GM12878 (cell line): Measurements from ENCODE around the gene STX12. TPM values are rescaled to one million over a fixed set of nuclear protein-coding genes. Genes with fewer than 3 reads are reported as not detected.

ENCODE experiments used
- ATAC-seq: fragments of 200-7000 bp; cut with Tn5 transposase; 3 replicates; pipeline ENCODE4 v1.9.1; 2020; ENCODE audit warnings: mild to moderate bottlenecking, moderate library complexity
- BruUV-seq: library from RNA; stranded (reverse); fragments of 400-500 nt; replicated peaks from 2 replicates; lab custom pipeline; 2021; lab: Mats Ljungman, UMichigan
- CTCF ChIA-PET: fragments of 300-600 bp; sonication (Branson Sonifier 250); formaldehyde crosslinking; extraction: SDS; loops from one replicate; lab custom pipeline; 2021; ENCODE audit warnings: inconsistent platforms; lab: Yijun Ruan, JAX
- POLR2A ChIA-PET: fragments of 350-600 bp; formaldehyde crosslinking; extraction: SDS; loops from one replicate; lab custom pipeline; 2021; ENCODE audit warnings: inconsistent platforms; lab: Charles Lee
- RAD21 ChIA-PET: fragments of 300-600 bp; sonication (Branson Sonifier 250); formaldehyde crosslinking; loops from one replicate; lab custom pipeline; 2023; ENCODE audit warnings: antibody characterized with exemption; ENCODE audit not compliant: unreplicated experiment; lab: Charles Lee
- SMC1A ChIA-PET: fragments of 300-600 bp; sonication (Branson Sonifier 250); formaldehyde crosslinking; loops from one replicate; lab custom pipeline; 2023; ENCODE audit not compliant: unreplicated experiment, uncharacterized antibody; lab: Charles Lee
- DNase-seq: peaks from one replicate; pipeline ENCODE4 v3.0.0-alpha.2; 2011; ENCODE audit warnings: low read depth, low spot score
- FAIRE-seq: peaks from 3 replicates; lab custom pipeline; 2011; peaks lifted over from hg19 to GRCh38; lab: Jason Lieb, UNC
- H2AFZ ChIP-seq: 2 replicates; pipeline ENCODE4 v1.6.0; 2011; ENCODE audit warnings: low read depth, low read length, control low read depth; ENCODE audit not compliant: control insufficient read depth
- H3K27ac ChIP-seq: 2 replicates; pipeline ENCODE4 v1.5.1; 2011; ENCODE audit warnings: control low read depth; ENCODE audit not compliant: control insufficient read depth, insufficient read depth
- H3K27me3 ChIP-seq, 2 experiments: replicated peaks in 1 of 2; 2 replicates each; pipeline versions ENCODE4 v1.6.0 to v1.6.1; 2011; ENCODE audit warnings: low read length in 1 of 2; ENCODE audit not compliant: control insufficient read depth in 2 of 2, insufficient read depth in 2 of 2
- H3K36me3 ChIP-seq, 2 experiments: 2 replicates each; pipeline ENCODE4 v1.5.1; 2011; ENCODE audit warnings: low read length in 1 of 2; ENCODE audit not compliant: control insufficient read depth in 2 of 2, insufficient read depth in 2 of 2
- H3K4me1 ChIP-seq: 2 replicates; pipeline ENCODE4 v1.6.1; 2011; ENCODE audit warnings: mild to moderate bottlenecking, low read length, moderate library complexity, mixed read lengths; ENCODE audit not compliant: control insufficient read depth, insufficient read depth
- H3K4me2 ChIP-seq: 2 replicates; pipeline ENCODE4 v1.6.0; 2011; ENCODE audit warnings: control low read depth; ENCODE audit not compliant: control insufficient read depth, insufficient read depth
- H3K4me3 ChIP-seq: fragments of 200-600 bp; sonication (generic); 2 replicates; pipeline ENCODE4 v1.5.1; 2016
- H3K79me2 ChIP-seq: 2 replicates; pipeline ENCODE4 v1.6.0; 2011; ENCODE audit warnings: low read length; ENCODE audit not compliant: control insufficient read depth, insufficient read depth
- H3K9ac ChIP-seq: 2 replicates; pipeline ENCODE4 v1.8.0; 2011; ENCODE audit warnings: low read length, control low read depth, mixed read lengths; ENCODE audit not compliant: control insufficient read depth, insufficient read depth
- H3K9me3 ChIP-seq: replicated peaks from 3 replicates; pipeline ENCODE4 v1.5.1; 2011; ENCODE audit warnings: mild to moderate bottlenecking, low read length; ENCODE audit not compliant: control insufficient read depth, insufficient read depth
- H4K20me1 ChIP-seq: 2 replicates; pipeline ENCODE4 v1.6.0; 2011; ENCODE audit not compliant: control insufficient read depth, insufficient read depth
- ATF2 ChIP-seq: IDR thresholded peaks from 2 replicates; pipeline ENCODE4 v1.6.1; 2012; ENCODE audit warnings: low read length, inconsistent platforms
- KDM1A ChIP-seq: fragments of 200-600 bp; sonication (generic); IDR thresholded peaks from 2 replicates; pipeline ENCODE4 v1.6.1; 2016; ENCODE audit warnings: borderline replicate concordance
- TAF1 ChIP-seq: IDR thresholded peaks from 2 replicates; pipeline ENCODE4 v1.6.1; 2011; ENCODE audit warnings: mild to moderate bottlenecking, low read depth, low read length, borderline replicate concordance
- ZNF24 ChIP-seq: fragments of 450-650 bp; IDR thresholded peaks from 2 replicates; pipeline ENCODE4 v1.6.1; 2017; ENCODE audit warnings: antibody characterized with exemption, mild to moderate bottlenecking
- WGBS: methylation state at CpG from one replicate; pipeline ENCODE4 v1.1.6; 2016; ENCODE audit warnings: low lambda C conversion rate; ENCODE audit not compliant: insufficient replicate concordance, insufficient coverage; ENCODE audit errors: missing lambda C conversion rate; 5-methylcytosine and 5-hydroxymethylcytosine counted together
- in situ Hi-C: fragments of 300-500 bp; cut with MboI; formaldehyde crosslinking; loops from 9 replicates; pipeline ENCODE4 v1.14.3; 2018; ENCODE audit warnings: mixed read lengths
- intact Hi-C: fragments of 100-400 bp; cut with micrococcal nuclease; formaldehyde crosslinking; loops from one replicate; pipeline ENCODE4 v1.14.2; 2022; ENCODE audit not compliant: unreplicated experiment
- polyA plus RNA-seq, 11 experiments: library from polyadenylated mRNA; depleted of rRNA in 4 of 11; unstranded in 6 of 11; stranded (reverse) in 5 of 11; fragments of >200 nt; fragmentation: Nextera tagmentation in 4 of 11; fragmentation: Illumina TruSeq in 1 of 11; extraction: Ambion mirVana in 4 of 11; extraction: Trizol in 1 of 11; gene quantifications; 1 replicate in 1 of 11; 2 replicates in 10 of 11; pipeline versions ENCODE4 v1.2.1 to v1.2.3, GENCODE V29; 2011 to 2016; ENCODE audit warnings: inconsistent platforms in 2 of 11, missing spikeins in 2 of 11, low read depth in 1 of 11
- total RNA-seq, 4 experiments: library from RNA; depleted of rRNA in 3 of 4; stranded (reverse); fragments of >200 nt in 3 of 4; fragmentation: Illumina TruSeq in 1 of 4; extraction: Trizol in 1 of 4; gene quantifications; 2 replicates each; pipeline versions ENCODE4 v1.2.1 to v1.2.3, GENCODE V29; 2013 to 2021
- TF ChIP-seq, protein P1 (sequence below): fragments of 150-350 bp; IDR thresholded peaks from 2 replicates; pipeline ENCODE4 v1.6.1; 2016; ENCODE audit warnings: low read depth, low read length

The STX12 gene
- total and polyA plus RNA-seq, 10 of the 15 experiments (the other 5 are each of a cell fraction or from before 2014, with no cell fraction given), result 20.2 to 35.0 (median 28.1) TPM

- H4K20me1 ChIP-seq, result no peaks in the 10 kb centered on the region
- no peaks in the 10 kb centered on the region for H3K79me2 ChIP-seq
- no peak for DNase-seq
- no peaks in the 10 kb centered on the region for H3K4me1 ChIP-seq
- no peak overlapping the region for H3K9ac ChIP-seq
- ChIA-PET RAD21 (interaction anchor here (2.1 kb wide), 1 partner anchor 10 kb away, joined by 7 read pairs; the partner anchor contains the start of gene STX12), CTCF (no interaction called here), POLR2A (interaction anchor here (0.7 to 1.7 kb wide), 3 partner anchors 11 to 348 kb away, joined by 3 to 7 read pairs (median 6); partner anchors contain the start of gene STX12), SMC1A (interaction anchor here (0.9 to 1.0 kb wide), 2 partner anchors 9 to 16 kb away, joined by 3 to 4 read pairs; no protein-coding TSS in a partner anchor)
- H3K9me3 ChIP-seq, result no peaks in the 10 kb centered on the region
- H3K4me3 ChIP-seq, result no peak overlapping the region
- in situ Hi-C loops, result no loop called here
- intact Hi-C loops, result no loop called here
- no peak overlapping the region for H2AFZ ChIP-seq
- ATAC-seq, result no peak
- H3K36me3 ChIP-seq, result 0 out of 4 replicates have a peak, but pooled peaks cover 0 to 6% of the 10 kb centered on the region in 2 experiments
- BruUV-seq, result no TSS peak
- no peaks in the 10 kb centered on the region for H3K27me3 ChIP-seq
- TF ChIP-seq TAF1, result no peak
- TF ChIP-seq, protein P1, sequence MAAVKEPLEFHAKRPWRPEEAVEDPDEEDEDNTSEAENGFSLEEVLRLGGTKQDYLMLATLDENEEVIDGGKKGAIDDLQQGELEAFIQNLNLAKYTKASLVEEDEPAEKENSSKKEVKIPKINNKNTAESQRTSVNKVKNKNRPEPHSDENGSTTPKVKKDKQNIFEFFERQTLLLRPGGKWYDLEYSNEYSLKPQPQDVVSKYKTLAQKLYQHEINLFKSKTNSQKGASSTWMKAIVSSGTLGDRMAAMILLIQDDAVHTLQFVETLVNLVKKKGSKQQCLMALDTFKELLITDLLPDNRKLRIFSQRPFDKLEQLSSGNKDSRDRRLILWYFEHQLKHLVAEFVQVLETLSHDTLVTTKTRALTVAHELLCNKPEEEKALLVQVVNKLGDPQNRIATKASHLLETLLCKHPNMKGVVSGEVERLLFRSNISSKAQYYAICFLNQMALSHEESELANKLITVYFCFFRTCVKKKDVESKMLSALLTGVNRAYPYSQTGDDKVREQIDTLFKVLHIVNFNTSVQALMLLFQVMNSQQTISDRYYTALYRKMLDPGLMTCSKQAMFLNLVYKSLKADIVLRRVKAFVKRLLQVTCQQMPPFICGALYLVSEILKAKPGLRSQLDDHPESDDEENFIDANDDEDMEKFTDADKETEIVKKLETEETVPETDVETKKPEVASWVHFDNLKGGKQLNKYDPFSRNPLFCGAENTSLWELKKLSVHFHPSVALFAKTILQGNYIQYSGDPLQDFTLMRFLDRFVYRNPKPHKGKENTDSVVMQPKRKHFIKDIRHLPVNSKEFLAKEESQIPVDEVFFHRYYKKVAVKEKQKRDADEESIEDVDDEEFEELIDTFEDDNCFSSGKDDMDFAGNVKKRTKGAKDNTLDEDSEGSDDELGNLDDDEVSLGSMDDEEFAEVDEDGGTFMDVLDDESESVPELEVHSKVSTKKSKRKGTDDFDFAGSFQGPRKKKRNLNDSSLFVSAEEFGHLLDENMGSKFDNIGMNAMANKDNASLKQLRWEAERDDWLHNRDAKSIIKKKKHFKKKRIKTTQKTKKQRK, result no peak
- TF ChIP-seq ZNF24, result no peak
- no peak for TF ChIP-seq ATF2
- TF ChIP-seq KDM1A, result no peak
- no peak for FAIRE-seq
- WGBS, result 88% methylated on average over 1 of the region's 1 CpG
- H3K4me2 ChIP-seq, result no peak overlapping the region
- no peak overlapping the region for H3K27ac ChIP-seq
Measured at GRCh38 chr1:27762033-27762432, 11.0 kb upstream of the STX12 start.
